Testis (tissue), 3 donors: ENCODE data around the gene SKA3. TPM values are rescaled to one million over a fixed set of nuclear protein-coding genes. Genes with fewer than 3 reads are reported as not detected.

Source experiments
- DNase-seq: peaks from one replicate; pipeline ENCODE4 v3.0.0-alpha.2; 2019
- H3K27ac ChIP-seq, 2 donors: fragments of 200-600 bp; sonication (generic); one replicate each; pipeline ENCODE4 v1.5.1; 2019
- H3K27me3 ChIP-seq: fragments of 200-600 bp; sonication (generic); one replicate; pipeline ENCODE4 v1.5.1; 2019
- H3K36me3 ChIP-seq: fragments of 200-600 bp; sonication (generic); one replicate; pipeline ENCODE4 v1.5.1; 2017; ENCODE audit warnings: low read depth; ENCODE audit errors: missing control alignments
- H3K4me1 ChIP-seq: fragments of 200-600 bp; sonication (generic); one replicate; pipeline ENCODE4 v1.5.1; 2019
- H3K4me3 ChIP-seq, 2 donors: fragments of 200-600 bp; sonication (generic); one replicate each; pipeline ENCODE4 v1.5.1; 2017 to 2019
- H3K9me3 ChIP-seq: fragments of 200-600 bp; sonication (generic); one replicate; pipeline ENCODE4 v1.5.1; 2017
- POLR2A ChIP-seq: fragments of 450-650 bp; IDR thresholded peaks from one replicate; pipeline ENCODE4 v1.6.1; 2017; ENCODE audit warnings: antibody characterized with exemption, mild to moderate bottlenecking, moderate library complexity
- WGBS, 2 donors: methylation state at CpG; one replicate each; pipeline ENCODE4 v1.1.5; 2018; 5-methylcytosine and 5-hydroxymethylcytosine counted together
- intact Hi-C: fragments of 100-400 bp; cut with DNase I; formaldehyde crosslinking; loops from one replicate; pipeline ENCODE4 v1.15.1; 2023; ENCODE audit warnings: low total_unique reads
- polyA plus RNA-seq: library from polyadenylated mRNA; stranded (reverse); fragments of 350-450 nt; fragmentation: Illumina TruSeq; extraction: RNeasy Lipid Tissue Mini Kit (QIAGEN cat#74804); gene quantifications from one replicate; pipeline ENCODE4 v1.2.3, GENCODE V29; 2014; ENCODE audit warnings: low read depth, low replicate concordance; ENCODE audit not compliant: insufficient read depth
- total RNA-seq, 2 donors: library from RNA; depleted of rRNA; stranded (reverse); fragments of >200 nt; gene quantifications; one replicate each; pipeline ENCODE4 v1.2.3, GENCODE V29; 2016
- TF ChIP-seq, protein P1 (sequence below), 3 experiments: fragments of 450-650 bp in 2 of 3; fragments of 200-600 bp in 1 of 3; sonication (generic) in 1 of 3; IDR thresholded peaks; one replicate each; pipeline ENCODE4 v1.5.1; 2016 to 2019; ENCODE audit warnings: antibody characterized with exemption in 3 of 3, mild to moderate bottlenecking in 2 of 3, moderate library complexity in 1 of 3

SKA3 gene
- total and polyA plus RNA-seq, 3 donors from 2014 or later: 8.1 to 11.7 (median 8.7) TPM

DNA sequence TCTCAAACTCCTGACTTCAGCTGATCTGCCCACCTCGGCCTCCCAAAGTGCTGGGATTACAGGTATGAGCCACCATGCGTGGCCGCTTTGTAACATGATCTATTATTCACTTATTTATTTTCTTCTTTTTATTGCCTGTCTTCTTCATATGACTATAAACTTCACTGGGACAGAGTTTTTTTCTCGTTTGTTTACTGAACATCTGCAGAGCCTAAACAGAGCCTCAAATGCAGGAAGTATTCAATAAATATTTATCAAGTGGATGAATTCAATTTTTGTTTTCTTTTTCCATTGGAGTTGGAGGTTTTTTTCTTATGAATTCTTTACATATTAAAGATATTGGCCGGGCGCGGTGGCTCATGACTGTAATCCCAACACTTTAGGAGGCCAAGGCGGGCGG, 54.7 kb downstream of the SKA3 start:
- DNase-seq: no peak
- Histone ChIP-seq H3K4me3 (no peak overlapping the region), H3K36me3 (no peaks in the 10 kb centered on the region), H3K4me1 (no peaks in the 10 kb centered on the region), H3K27me3 (no peaks in the 10 kb centered on the region), H3K27ac (no peak overlapping the region), H3K9me3 (no peaks in the 10 kb centered on the region)
- TF ChIP-seq POLR2A: no peak
- TF ChIP-seq, protein P1, sequence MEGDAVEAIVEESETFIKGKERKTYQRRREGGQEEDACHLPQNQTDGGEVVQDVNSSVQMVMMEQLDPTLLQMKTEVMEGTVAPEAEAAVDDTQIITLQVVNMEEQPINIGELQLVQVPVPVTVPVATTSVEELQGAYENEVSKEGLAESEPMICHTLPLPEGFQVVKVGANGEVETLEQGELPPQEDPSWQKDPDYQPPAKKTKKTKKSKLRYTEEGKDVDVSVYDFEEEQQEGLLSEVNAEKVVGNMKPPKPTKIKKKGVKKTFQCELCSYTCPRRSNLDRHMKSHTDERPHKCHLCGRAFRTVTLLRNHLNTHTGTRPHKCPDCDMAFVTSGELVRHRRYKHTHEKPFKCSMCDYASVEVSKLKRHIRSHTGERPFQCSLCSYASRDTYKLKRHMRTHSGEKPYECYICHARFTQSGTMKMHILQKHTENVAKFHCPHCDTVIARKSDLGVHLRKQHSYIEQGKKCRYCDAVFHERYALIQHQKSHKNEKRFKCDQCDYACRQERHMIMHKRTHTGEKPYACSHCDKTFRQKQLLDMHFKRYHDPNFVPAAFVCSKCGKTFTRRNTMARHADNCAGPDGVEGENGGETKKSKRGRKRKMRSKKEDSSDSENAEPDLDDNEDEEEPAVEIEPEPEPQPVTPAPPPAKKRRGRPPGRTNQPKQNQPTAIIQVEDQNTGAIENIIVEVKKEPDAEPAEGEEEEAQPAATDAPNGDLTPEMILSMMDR (IDR thresholded peaks at IDR 0.05): no peak
- WGBS, 2 donors: 88 to 91% methylated on average over 9 of the region's 9 CpGs
- intact Hi-C loops: no loop called here

DNA sequence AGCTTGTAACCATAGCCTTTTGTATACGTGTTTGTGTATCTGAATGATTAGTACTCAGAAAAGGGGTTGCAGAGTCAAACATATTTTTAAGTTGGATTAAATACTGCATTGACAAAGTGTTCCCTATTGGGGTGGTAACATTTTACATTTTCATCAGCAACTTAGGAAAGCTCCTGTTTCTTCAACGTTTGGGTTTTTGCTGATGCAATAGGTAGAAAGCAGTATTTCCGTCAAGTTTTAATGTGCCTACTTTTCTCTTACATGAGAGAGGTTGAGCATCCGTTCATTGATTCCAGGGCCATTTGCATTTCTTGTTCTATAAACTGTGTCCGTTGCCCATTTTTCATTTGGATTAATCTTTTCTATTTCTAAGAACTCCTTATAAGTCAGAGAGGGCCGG, 56.2 kb downstream of the SKA3 start:
- Histone ChIP-seq H3K27ac (no peak overlapping the region), H3K9me3 (no peaks in the 10 kb centered on the region), H3K36me3 (no peaks in the 10 kb centered on the region), H3K4me3 (no peak overlapping the region), H3K27me3 (no peaks in the 10 kb centered on the region), H3K4me1 (no peaks in the 10 kb centered on the region)
- DNase-seq: no peak
- WGBS, 2 donors: 75 to 91% methylated on average over 6 of the region's 6 CpGs
- intact Hi-C loops: no loop called here
- TF ChIP-seq POLR2A: no peak
- TF ChIP-seq, protein P1 (IDR thresholded peaks at IDR 0.05): no peak

DNA sequence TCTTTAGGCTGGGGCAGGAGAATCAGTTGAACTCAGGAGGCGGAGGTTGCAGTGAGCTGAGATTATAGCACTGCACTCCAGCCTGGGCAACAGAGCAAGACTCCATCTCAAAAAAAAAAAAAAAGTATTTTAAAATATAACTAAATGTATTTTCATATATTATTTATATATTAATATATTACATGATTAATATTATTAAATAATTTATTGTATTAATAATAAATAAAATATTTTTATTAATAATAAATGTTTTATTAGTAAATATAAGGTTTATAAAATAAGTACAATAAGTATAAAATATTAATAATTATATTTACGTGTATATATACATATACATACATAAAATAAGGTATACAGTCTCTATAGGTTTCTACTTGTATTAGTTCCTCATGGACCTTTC, 56.8 kb downstream of the SKA3 start:
- H3K27ac ChIP-seq: no peak overlapping the region
- H3K9me3 ChIP-seq: no peaks in the 10 kb centered on the region
- H3K4me3 ChIP-seq: no peak overlapping the region
- no peaks in the 10 kb centered on the region for H3K36me3 ChIP-seq
- 91 to 98% methylated on average over 2 of the region's 2 CpGs for WGBS, 2 donors
- intact Hi-C loops: no loop called here
- H3K4me1 ChIP-seq: no peaks in the 10 kb centered on the region
- no peaks in the 10 kb centered on the region for H3K27me3 ChIP-seq
- DNase-seq: no peak
- TF ChIP-seq POLR2A: no peak
- TF ChIP-seq, protein P1 (IDR thresholded peaks at IDR 0.05): no peak

DNA sequence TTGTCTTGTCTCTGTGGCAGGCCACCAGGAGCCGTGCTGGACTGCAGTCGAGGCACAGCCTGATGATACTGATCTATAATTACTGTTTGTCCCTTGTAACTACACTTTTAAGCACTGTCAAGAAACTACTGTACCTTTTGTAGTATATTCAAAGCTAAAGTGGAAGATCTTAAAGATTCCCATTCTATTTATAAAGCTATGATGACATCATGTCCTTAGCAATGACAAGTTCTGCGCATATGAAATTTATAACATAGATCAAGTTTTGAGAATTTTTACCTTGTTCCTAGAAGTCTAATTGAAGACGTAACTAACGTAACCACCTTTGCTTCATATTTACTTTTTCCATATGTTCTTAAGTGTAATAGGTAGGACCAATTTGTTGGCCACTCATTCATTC, 58.2 kb downstream of the SKA3 start:
- no peaks in the 10 kb centered on the region for H3K9me3 ChIP-seq
- no peaks in the 10 kb centered on the region for H3K4me1 ChIP-seq
- intact Hi-C loops: no loop called here
- H3K27ac ChIP-seq: no peak overlapping the region
- DNase-seq: no peak
- H3K27me3 ChIP-seq: no peaks in the 10 kb centered on the region
- H3K36me3 ChIP-seq: no peaks in the 10 kb centered on the region
- no peak overlapping the region for H3K4me3 ChIP-seq
- TF ChIP-seq POLR2A: no peak
- TF ChIP-seq, protein P1 (IDR thresholded peaks at IDR 0.05): no peak
- WGBS, 2 donors: 83 to 85% methylated on average over 5 of the region's 5 CpGs

DNA sequence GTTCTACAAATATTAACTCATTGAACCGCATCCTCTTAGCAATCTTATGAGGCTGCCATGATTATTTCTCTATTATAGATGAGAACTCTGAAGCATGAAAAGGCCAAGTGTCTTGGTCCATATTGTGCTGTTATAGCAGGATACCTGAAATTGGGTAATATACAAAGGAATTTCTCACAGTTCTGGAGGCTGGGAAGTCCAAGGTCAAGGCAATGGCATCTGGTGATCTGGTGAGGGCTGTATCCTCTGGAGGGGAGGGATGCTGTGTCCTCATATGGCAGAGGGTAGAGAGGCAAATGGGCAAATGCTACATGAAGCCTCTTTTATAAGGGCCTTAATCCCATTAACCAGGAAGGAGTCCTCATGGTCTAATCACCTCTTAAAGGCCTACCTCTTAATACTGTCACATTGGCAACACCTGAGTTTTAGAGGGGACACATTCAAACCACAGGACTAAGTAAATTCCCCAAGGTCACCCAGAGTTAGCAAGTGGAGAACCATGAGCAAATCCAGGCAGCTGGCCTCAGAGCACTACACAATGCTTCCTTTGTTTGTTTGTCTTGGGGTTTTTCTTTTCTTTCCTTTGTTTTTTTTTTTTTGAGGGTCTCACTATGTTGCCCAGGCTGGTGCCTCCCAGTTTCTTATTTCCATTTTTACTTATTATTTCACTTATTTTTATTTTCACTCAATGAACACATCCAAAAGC, 59.1 kb downstream of the SKA3 start:
- no peaks in the 10 kb centered on the region for H3K27me3 ChIP-seq
- H3K36me3 ChIP-seq: no peaks in the 10 kb centered on the region
- intact Hi-C loops: no loop called here
- no peaks in the 10 kb centered on the region for H3K9me3 ChIP-seq
- no peaks in the 10 kb centered on the region for H3K4me1 ChIP-seq
- no peak overlapping the region for H3K27ac ChIP-seq
- WGBS, 2 donors: 94 to 96% methylated on average over 1 of the region's 1 CpG
- no peak overlapping the region for H3K4me3 ChIP-seq
- no peak for DNase-seq
- TF ChIP-seq POLR2A: no peak
- TF ChIP-seq, protein P1 (IDR thresholded peaks at IDR 0.05): no peak
